Measurements from ENCODE around the gene AKT1.

The AKT1 gene

DNA sequence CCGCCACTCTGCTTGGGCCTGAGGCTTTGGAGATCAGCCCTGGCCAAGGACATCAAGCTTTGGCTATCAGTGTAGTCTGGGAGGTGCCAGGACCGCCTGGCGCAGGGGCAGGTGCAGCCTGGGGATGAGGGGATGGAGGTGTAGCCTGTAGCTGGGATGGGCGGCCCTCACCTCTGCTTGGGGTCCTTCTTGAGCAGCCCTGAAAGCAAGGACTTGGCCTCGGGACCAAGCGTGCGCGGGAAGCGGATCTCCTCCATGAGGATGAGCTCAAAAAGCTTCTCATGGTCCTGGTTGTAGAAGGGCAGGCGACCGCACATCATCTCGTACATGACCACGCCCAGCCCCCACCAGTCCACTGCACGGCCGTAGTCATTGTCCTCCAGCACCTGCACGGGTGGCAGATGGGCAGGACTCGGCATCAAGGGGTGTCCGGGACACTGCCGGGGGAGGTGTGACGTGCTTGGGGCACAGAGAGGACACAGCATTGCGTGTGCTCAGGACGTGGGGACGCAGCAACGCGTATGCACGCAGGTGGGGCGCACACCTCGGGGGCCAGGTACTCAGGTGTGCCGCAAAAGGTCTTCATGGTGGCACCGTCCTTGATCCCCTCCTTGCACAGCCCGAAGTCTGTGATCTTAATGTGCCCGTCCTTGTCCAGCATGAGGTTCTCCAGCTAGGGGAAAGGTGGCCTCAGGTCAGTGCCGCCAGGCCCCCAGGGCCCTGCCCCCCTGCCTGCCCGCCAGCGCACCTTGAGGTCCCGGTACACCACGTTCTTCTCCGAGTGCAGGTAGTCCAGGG, 22.6 kb downstream of the AKT1 start:
- DNase-seq (ENCODE audit: low read depth), result no peak

DNA sequence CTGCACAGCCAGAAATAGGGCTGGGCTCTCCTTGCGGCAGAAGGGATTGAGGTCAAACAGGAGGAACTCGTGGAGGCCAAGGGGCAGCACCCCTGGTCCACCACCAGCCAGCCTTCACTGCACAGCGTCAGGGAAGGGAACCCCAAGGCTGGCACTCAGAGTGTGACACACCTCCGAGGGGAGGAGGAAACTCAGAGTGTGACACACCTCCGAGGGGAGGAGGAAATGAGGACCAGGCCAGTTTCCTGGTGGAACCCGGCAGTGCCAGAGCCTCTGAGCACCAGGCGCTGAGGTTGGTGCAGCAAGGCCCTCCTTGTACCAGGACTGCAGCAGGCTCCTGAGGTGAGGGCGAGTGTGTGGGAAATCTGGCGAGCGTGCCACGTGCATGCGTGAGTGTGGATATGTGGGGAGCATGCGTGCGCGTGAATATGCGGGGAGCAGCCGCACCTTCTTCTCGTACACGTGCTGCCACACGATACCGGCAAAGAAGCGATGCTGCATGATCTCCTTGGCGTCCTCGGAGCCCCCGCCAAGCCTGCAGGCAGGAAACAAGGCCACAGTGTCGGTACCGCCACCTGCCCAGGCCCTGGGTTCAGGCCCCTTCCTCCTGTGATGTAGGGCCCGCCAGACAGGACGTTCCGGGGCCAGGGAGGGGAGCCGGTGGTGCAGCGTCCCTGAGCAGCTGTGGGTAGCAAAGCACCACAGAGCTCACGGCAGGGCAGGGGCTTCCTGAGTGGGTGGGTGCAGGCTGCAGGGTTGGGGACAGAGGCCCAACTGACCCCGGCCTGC, 23.4 kb downstream of the AKT1 start:
- DNase-seq (ENCODE audit: low read depth), result no peak

DNA sequence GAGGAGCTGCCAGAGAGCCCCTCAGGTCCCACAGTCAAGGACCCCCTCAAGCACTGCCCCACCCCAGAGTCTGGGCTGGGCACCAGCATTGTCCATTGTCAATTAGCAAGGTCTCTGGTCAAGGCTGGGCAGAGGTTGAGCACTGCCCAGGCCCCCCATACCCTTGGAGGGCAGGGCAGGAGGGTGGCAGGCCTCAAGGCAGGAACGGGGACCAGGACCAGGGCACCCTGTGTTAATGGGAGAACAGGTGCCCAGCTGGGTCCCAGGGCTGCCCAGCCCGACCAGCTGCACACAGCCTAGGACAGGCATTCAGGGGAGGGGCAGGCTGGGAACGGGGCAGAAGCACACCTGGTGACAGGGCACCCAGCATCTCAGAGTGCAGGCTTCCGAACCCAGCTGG, 24.2 kb downstream of the AKT1 start:
- DNase-seq (ENCODE audit: low read depth), result no peak

DNA sequence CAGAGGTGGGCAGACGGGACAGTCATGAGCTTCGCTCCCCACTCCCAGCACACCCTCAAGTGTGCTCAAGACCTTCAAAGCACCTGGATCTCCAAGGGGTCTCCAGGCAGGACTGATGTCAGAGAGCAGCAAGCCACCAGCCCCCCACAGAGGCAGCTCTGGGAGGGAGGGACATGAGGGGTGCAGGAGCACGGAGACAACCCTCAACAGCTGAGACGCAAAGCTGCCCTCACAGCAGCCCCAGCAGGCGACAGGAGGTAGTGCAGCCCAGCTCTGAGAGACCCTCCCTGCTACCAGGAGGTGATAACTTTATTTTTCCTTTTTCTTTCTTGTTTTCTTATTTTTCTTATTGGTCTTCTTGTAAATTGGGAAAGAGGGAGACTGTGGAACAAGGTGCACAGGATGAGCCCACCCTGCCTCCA, 24.7 kb downstream of the AKT1 start:
- DNase-seq (ENCODE audit: low read depth), result no peak

DNA sequence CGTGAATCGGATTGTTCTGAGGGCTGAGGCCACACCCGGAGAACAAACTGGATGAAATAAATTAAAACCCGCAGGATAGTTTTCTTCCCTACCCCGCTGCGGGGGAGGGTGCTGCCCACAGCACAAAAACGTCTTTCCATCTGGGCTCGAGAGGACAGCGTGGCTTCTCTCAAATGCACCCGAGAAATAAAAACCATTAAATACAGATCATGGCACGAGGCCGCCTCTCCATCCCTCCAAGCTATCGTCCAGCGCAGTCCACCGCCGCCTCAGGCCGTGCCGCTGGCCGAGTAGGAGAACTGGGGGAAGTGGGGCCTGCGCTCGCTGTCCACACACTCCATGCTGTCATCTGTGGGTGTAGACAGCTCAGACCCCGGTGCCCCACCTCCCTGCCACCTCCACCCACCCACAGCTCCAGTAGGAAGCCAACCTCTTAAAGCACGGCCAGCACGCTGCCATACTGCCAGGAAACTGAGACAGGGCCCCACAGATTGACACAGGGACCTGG, 25.4 kb downstream of the AKT1 start:
- DNase-seq (ENCODE audit: low read depth), result no peak

DNA sequence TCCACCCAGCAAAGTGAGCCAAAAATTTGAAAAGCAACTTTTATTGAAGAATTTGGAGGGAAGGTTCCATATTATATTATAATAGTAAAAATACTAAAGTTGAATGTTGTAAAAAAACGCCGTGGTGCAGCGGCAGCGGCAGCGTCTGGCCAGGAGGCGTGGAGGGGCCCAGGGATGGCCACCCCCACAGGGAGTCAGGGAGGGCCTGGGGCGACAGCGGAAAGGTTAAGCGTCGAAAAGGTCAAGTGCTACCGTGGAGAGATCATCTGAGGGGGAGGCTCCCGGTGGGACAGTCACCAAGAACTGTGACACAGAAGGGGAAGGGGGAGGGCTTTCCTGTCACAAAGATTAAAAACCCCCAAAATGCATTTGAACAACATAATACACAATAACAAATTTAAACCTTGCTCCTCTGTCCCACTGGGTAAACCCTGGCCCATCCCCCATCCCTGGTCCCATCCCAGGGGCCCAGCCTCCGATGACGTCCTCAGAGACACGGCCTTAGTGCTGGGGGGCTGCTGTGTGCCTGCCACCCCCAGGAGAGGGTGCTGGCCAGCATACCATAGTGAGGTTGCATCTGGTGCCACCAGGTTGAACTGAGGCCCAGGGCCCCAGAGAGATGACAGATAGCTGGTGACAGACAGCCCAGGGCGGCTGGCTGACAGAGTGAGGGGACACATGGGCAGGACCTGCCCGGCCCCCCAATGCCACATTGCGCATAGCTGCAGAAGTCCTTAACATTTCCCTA, 26.1 kb downstream of the AKT1 start:
- no peak for DNase-seq (ENCODE audit: low read depth)

DNA sequence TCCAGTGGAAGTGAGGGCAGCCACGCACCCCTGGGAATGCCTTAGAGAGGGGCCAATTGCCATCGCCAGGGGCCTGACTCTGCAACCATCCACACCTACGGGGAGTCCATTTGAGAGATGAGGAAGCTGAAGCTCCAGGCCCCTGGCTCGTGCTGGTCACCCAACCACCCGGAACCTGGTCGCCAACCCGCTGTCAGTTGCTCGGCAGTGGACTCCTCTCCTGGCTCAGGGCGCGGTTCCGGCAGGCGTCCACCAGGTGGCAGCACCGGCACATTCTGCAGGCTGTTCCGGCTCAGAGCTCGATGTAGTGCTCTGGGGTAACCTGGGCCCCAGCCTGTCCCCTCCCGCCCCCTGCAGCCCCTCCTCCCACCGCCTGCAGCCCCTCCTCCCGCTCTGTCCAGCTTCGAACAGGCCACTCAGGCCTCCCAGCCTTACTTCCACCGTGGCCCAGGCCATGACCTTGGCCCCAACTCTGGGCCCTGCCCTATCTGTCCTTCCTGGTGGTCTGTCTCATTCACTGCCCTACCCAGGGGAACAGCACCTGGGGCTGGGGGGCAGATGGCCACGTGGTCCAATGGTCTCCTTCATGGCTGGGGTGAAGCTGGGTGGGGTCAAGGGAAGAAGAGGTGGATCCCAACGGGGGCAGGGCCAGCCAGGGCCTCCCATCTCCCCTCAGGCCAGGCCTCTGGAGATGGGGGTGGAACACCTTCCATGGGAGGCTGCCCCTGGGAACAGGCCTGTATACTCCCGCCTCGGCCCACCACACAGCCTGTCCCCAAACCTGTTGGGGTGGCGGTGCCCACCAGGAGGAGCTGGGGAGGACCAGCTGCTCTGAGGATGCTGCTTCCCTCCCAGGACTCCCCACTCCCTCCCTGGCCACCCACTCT, 26.9 kb downstream of the AKT1 start:
- DNase-seq (ENCODE audit: low read depth), result no peak

DNA sequence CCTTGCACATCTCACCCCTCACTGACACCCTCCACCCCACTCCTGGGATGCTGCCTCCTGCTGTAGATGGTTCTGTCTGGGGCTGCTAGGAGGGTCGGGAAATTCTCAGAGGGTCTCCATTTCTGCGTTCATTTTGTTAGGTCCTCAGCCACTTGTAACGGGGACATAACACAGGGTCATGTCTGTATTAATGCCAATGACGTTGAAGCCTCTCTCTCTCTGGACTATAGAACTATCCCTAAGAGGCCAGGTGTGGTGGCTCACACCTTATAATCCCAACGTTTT, 28.0 kb downstream of the AKT1 start:
- no peak for DNase-seq (ENCODE audit: low read depth)

DNA sequence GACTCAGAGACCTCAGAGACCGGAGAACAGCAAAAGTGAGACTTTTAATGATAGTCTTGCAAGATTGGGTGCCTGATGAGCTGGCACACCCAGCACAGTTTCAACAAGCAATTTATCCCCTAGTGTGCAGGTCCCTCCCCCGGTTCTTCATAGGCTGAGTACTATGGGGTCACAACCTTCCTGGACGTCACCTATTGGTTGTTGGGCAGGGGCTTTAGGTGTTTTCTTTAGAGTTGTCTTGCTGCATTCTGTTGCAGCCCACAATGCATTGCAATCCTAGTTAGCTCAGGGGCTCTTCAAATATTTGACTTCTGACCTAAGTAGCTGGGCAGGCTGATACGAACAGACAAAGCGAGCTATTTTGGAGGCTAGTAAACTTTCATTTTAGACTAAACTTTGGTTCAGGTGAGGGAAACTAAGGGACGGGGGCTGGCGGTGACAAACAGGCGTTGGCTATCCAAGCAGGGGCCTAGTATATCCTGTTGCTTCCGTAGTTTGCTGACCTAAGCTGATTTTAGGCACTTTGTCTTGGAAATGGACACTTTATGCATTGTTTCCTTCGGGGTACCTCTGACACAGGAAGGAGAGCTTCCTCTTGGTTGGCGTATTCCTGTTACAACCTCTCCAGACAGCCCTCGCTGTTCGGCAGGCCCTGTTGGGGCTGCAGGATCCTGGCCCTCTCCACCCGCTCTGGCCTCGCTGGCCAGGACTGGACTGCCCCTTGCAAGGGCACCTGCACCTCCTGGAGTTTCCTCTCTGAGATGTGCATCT, 28.5 kb downstream of the AKT1 start:
- no peak for DNase-seq (ENCODE audit: low read depth)

DNA sequence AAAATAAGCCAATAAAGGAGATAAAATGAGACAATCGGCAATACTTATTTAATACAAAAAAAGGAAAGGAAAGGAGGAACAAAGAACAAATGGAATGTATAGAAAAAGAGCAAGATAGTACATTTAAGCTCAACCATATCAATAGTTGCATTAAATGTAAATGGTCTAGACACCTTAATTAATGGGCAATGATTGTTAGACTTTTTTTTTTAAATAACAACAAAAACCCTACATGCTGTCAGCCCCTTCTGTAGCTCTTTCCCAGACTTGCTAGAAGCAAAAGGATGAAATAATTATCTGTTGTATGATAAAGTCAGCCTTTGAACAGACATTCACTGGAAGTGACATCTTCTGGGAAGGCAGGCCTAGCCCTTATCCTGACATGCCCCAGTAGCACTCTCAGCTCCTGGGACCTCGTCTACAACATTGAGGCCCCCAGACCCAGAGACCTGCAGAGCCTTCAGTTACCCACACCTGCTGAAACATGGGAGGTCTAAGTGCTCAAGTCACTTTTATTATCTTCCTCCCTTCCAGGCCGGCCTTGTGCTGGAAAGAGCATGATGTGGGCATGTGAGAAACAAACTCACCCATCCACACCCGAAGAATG, 29.2 kb downstream of the AKT1 start:
- DNase-seq (ENCODE audit: low read depth), result no peak

DNA sequence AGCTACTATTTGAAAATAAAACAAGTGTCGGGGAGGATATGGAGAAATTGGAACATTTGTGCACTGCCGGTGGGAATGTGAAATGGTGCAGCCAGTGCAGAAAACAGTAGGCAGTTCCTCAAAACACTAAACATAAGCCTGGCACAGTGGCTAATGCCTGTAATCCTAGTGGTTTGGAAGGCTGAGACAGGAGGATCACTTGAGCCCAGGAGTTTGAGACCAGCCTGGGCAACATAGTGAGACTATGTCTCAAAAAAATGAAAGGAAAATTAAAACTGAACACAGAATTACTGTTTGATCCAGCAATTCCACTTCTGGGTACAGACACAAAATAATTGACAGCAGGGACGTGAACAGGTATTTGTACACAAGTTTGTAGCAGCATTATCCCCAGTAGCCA, 30.0 kb downstream of the AKT1 start:
- no peak for DNase-seq (ENCODE audit: low read depth)

DNA sequence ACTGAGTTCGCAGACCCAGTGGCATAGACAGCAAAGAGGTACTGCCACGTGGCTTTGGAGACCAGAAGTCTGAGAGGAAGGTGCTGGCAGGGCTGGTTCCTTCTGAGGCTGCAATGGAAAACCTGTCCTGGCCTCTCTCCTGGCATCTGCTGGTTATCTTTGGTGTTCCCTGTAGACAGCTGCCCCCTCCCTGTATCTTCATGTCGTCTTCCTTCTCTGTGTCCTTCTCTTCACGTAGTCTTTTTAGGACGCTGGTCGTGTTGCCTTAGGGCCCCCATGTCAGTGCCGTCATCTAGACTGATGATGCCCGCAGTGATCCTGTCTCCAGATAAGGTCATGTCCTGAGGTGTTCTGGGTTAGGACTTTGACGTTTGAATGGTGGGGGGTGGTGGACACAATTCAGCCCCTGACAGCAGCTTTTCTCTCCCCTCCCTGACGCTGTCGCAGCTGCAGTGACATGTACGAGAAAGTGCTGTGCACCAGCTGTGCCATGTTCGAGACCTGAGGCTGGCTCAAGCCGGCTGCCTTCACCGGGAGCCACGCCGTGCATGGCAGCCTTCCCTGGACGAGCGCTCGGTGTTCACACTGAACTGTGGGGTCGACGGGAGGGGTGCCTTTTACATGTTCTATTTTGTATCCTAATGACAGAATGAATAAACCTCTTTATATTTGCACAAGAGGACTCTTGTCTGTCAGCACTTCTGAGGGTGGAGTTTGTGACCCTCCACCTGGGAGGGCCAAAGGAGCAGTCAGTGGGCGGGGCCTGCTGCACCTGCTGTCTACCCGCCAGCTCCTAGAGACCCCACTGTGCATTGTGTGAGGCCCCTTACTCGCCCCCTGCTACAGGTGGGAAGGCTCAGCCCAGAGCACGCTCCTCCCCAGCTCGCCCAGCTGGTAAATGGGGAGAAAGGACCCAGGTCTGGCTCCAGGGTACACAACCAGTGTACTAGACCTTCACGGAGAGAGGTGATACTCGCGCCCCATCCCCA, 36.3 kb downstream of the AKT1 start:
- DNase-seq (ENCODE audit: low read depth), result no peak

DNA sequence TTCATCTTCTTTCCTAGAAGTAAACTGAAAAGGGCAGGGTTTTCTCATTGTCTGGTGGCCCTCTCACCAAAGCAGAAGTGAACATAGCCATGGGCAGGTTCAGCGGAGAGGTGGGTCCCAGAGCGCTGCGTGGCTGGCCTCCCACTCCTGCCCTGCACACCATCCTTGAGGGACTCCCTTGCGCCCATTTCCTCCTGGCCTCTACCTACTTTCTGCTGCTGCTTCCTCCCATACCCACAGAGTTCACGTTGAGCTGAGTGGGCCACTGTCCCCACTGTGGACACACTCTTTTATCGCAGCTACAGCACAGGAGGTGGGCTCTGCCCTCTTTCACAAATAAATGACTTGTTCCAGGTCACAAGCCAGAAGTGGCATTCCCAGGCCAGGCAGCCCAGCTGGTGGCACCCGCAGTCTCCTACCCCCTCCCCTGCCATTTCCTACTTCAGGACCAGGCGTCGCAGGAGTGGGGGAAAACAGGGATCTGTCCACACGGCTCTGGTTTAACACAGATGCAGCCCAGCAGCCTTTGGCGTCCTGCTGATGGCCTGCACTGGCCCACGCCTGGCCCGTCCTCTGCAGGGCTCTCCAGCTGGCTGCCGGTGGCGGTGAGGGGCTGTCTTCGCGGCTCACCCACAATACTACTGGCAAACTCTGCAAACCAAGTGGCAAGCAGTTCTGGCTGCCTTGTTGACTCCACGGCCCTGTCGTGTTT, 37.7 kb downstream of the AKT1 start:
- no peak for DNase-seq (ENCODE audit: low read depth)

DNA sequence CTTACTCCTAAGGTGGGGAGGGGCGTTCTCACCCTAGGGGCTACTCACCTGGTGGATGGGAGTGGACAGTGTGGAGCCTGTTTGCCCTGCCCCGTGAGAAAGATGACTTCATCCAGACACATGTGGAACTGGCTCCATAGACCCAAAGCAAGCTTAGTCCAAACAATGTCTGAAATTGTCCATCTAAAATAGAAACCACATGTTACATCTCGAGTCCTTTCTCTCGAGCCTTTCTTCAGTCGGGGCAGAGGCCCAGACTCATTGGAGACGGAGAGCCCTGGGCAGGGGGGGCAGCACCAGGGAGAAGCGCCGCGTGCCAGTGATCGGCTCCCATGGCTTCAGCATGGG, 38.3 kb downstream of the AKT1 start:
- DNase-seq (ENCODE audit: low read depth), result no peak

DNA sequence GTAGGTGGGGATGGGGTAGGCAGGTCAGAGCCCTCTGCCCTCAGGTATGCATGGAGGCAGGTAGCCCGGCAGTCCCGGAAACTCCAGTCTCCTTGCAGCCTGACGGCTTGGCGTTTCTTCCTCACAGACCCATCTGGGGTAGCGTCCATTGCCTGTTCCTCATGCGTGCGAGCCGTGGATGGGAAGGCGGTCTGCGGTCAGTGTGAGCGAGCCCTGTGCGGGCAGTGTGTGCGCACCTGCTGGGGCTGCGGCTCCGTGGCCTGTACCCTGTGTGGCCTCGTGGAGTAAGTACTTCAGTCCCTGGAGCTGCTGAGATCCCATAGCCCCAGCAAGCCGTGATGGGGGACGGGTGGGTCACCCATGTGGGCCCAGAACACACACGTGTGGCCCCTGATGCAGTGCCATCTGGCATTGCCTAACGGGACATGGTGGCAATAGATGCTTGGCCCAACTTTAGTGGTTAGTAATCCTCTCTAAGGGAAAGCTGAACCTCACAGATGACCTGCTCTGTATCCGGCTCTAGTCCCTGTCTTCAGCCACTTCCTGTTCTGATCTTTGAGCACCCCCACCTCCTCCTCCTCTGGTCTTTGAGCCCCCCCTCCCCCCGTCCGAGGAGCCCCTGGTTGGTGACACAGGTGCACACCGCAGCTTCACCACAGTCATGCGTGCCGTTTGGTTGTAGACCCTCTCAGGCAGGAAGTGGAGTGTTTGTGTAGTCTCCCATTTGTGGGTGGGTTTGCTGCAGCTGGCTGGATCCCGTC, 38.9 kb downstream of the AKT1 start:
- DNase-seq (ENCODE audit: low read depth), result no peak

DNA sequence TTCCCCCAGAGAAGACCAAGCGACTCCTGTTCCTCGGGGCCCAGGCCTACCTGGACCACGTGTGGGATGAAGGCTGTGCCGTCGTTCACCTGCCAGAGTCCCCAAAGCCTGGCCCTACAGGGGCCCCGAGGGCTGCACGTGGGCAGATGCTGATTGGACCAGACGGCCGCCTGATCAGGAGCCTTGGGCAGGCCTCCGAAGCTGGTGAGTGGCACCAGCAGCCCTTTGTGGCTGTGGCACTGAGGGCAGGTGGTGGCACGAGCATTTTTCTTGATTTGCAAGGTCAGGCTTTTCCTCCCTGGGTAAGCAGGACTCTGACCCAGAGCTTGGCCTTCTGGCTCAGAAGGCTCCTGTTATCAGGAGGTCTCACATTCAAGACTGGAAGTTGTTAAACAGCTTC, 39.9 kb downstream of the AKT1 start:
- no peak for DNase-seq (ENCODE audit: low read depth)

DNA sequence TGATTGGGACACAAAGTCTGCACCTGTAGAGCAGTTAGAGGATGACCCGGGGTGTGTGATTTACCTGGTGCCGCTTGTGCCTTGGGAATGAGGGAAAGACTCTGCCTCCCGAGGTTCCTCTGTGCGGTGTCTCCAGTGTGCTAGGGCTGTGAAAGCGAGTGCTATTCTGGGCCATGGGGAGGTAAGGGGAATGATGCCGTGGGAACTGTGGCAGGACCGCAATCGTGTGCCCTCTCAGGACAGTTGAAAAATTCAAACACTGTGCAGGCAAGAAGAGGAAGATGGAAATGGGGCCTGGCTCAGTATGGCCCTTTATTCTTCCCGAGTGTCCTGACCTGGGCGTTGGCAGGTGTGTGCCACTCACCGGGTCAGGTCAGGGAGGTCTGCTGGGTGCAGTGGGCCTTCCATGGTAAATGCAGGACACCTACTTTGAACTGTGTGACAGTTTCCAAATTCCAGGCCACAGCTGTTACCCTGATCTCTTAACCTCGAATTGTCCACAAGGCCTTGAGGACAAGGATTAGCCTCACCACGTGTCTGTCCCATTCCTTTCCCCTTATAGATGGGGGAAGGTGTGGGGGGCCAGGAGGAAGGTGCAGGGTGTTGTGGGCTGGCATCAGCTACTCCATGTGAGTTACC, 41.2 kb downstream of the AKT1 start:
- no peak for DNase-seq (ENCODE audit: low read depth)

Data from non-pigmented ciliary epithelial cell (primary cell).